Ovary (tissue), 9 donors: ENCODE measurements around the gene COG5. TPM values are rescaled to one million over a fixed set of nuclear protein-coding genes. Genes with fewer than 3 reads are reported as not detected.

ENCODE experiments used
- DNase-seq, 5 donors: peaks; one replicate each; pipeline ENCODE4 v3.0.0-alpha.2; 2019 to 2020
- H3K27ac ChIP-seq, 2 donors: fragments of 200-600 bp; one replicate each; pipeline versions ENCODE4 v1.5.1 to v1.8.0; 2019 to 2022
- H3K27me3 ChIP-seq: fragments of 200-600 bp; one replicate; pipeline ENCODE4 v1.8.0; 2022
- H3K36me3 ChIP-seq: fragments of 200-600 bp; sonication (generic); one replicate; pipeline ENCODE4 v1.5.1; 2019
- H3K4me1 ChIP-seq: one replicate; pipeline ENCODE4 v1.8.1; 2013; ENCODE audit warnings: mild to moderate bottlenecking, moderate library complexity; ENCODE audit not compliant: insufficient read depth
- H3K4me3 ChIP-seq: fragments of 200-600 bp; sonication (generic); one replicate; pipeline ENCODE4 v1.5.1; 2017
- H3K9me3 ChIP-seq, 2 donors: fragments of 200-600 bp in 1 of 2; sonication (generic) in 1 of 2; one replicate each; pipeline versions ENCODE4 v1.5.1 to v1.8.1; 2013 to 2019; ENCODE audit warnings: mild to moderate bottlenecking in 1 of 2, moderate library complexity in 1 of 2
- CTCF ChIP-seq, 3 donors: fragments of 450-650 bp in 2 of 3; fragments of 200-600 bp in 1 of 3; IDR thresholded peaks; one replicate each; pipeline versions ENCODE4 v1.5.1 to v1.8.0; 2016 to 2022; ENCODE audit warnings: antibody characterized with exemption in 3 of 3, mild to moderate bottlenecking in 1 of 3
- EP300 ChIP-seq: sonication (generic); formaldehyde crosslinking; IDR thresholded peaks from one replicate; pipeline ENCODE4 v1.6.1; 2017; ENCODE audit warnings: antibody characterized with exemption
- POLR2A ChIP-seq: fragments of 450-650 bp; IDR thresholded peaks from one replicate; pipeline ENCODE4 v1.6.1; 2017; ENCODE audit warnings: antibody characterized with exemption, mild to moderate bottlenecking, moderate library complexity
- WGBS, 3 donors: extraction: QIAGEN DNeasy Blood & Tissue Kit in 1 of 3; methylation state at CpG; one replicate each; pipeline versions ENCODE4 v1.1.5 to v1.1.7; 2013 to 2017; 5-methylcytosine and 5-hydroxymethylcytosine counted together
- intact Hi-C, 4 donors: fragments of 100-400 bp; cut with DNase I; formaldehyde crosslinking; loops; one replicate each; pipeline versions ENCODE4 v1.11.0 to v1.15.1; 2022 to 2023
- polyA plus RNA-seq, 2 donors: library from polyadenylated mRNA; stranded (reverse); fragments of 200-250 nt in 1 of 2; fragments of 350-450 nt in 1 of 2; fragmentation: Illumina TruSeq in 1 of 2; extraction: RNeasy Lipid Tissue Mini Kit (QIAGEN cat#74804) in 1 of 2; gene quantifications; one replicate each; pipeline ENCODE4 v1.2.3, GENCODE V29; 2013 to 2014
- total RNA-seq, 7 donors: library from RNA; depleted of rRNA in 2 of 7; stranded (reverse); fragments of >200 nt in 2 of 7; fragmentation: NEBNext Ultra II Directional in 3 of 7; extraction: Animal tissue kit (Norgen Biotek cat#: 25700) in 3 of 7; gene quantifications; one replicate each; pipeline versions ENCODE4 v1.1.0 to v1.2.4, GENCODE V29; 2016 to 2023
- donor health status: DM: no; HTN: no; CAD: no; lungs with moderate emphysema.
- donor health status: DM: no; HTN: no; CAD: no.
- donor health status: Bipolar disorder and iron deficiency.
- donor health status: DM: yes; HTN: yes; CAD: no.
- donor health status: DM: no; HTN: no; CAD: no.
- donor health status: DM: yes; HTN: yes; CAD: no.

Gene COG5
- total and polyA plus RNA-seq, 9 donors: 10.3 to 49.7 (median 37.6) TPM

- no peaks in the 10 kb centered on the region for H3K27me3 ChIP-seq
- intact Hi-C loops: no loop called here
- H3K4me1 ChIP-seq: no peaks in the 10 kb centered on the region
- H3K4me3 ChIP-seq: no peak overlapping the region
- H3K9me3 ChIP-seq: no peaks in the 10 kb centered on the region
- no peak overlapping the region for H3K27ac ChIP-seq
- 74 to 83% (median 80%) methylated on average over 3 of the region's 3 CpGs for WGBS, 3 donors
- no peaks in the 10 kb centered on the region for H3K36me3 ChIP-seq
- no peak for DNase-seq
- TF ChIP-seq CTCF (IDR thresholded peaks at IDR 0.05): no peak
- TF ChIP-seq EP300: no peak
- no peak for TF ChIP-seq POLR2A
These were observed 329.3 kb downstream of the COG5 start for GRCh38 chr7:107234436-107234835.

GRCh38 chr7:107233981-107234380 is 329.7 kb downstream of the COG5 start:
- Histone ChIP-seq H3K9me3 (no peaks in the 10 kb centered on the region), H3K27me3 (no peaks in the 10 kb centered on the region), H3K4me3 (no peak overlapping the region), H3K4me1 (no peaks in the 10 kb centered on the region), H3K27ac (no peak overlapping the region), H3K36me3 (no peaks in the 10 kb centered on the region)
- intact Hi-C loops: no loop called here
- no peak for DNase-seq
- WGBS, 3 donors: 94 to 100% (median 98%) methylated on average over 1 of the region's 1 CpG
- TF ChIP-seq EP300 (no peak), CTCF (IDR thresholded peaks at IDR 0.05) (no peak), POLR2A (no peak)

GRCh38 chr7:107233174-107233573 is 330.5 kb downstream of the COG5 start:
- Histone ChIP-seq H3K36me3 (no peaks in the 10 kb centered on the region), H3K27me3 (no peaks in the 10 kb centered on the region), H3K9me3 (no peaks in the 10 kb centered on the region), H3K4me1 (no peaks in the 10 kb centered on the region), H3K27ac (no peak overlapping the region), H3K4me3 (no peak overlapping the region)
- WGBS, 3 donors: 89 to 93% (median 92%) methylated on average over 4 of the region's 4 CpGs
- TF ChIP-seq CTCF (IDR thresholded peaks at IDR 0.05) (no peak), POLR2A (no peak), EP300 (no peak)
- no peak for DNase-seq
- intact Hi-C loops: no loop called here

- intact Hi-C loops: no loop called here
- Histone ChIP-seq H3K27ac (no peak overlapping the region), H3K4me3 (no peak overlapping the region), H3K27me3 (no peaks in the 10 kb centered on the region), H3K9me3 (no peaks in the 10 kb centered on the region), H3K36me3 (no peaks in the 10 kb centered on the region), H3K4me1 (no peaks in the 10 kb centered on the region)
- DNase-seq: no peak
- 95% methylated on average over 7 of the region's 7 CpGs for WGBS, 3 donors
- TF ChIP-seq EP300 (no peak), POLR2A (no peak), CTCF (IDR thresholded peaks at IDR 0.05) (no peak)
These were observed 331.1 kb downstream of the COG5 start for GRCh38 chr7:107232568-107233090.
